ENCODE measurements around the gene AMPD2.

AMPD2 gene

DNA sequence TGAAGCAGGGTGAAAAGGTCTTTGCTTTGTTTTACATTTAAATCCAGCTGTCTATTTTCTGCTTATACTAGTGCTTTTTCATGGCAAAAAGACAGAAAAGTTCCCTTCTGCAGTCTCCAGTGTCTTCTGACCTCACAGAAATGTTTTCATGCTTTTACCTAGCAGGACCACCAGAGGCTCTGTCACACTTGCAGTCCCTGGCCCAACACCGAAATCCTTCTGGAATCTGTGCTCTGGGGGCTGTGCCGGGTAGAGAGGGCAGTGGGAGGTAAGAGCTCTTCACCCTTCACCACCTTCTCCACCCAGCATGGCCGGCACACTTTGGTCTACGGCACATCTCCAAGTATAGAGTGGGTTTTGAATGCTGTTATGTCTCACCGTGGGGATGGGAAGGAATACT lies 21.0 kb upstream of the AMPD2 start:
- Histone ChIP-seq H3K27me3 (ENCODE audit: insufficient read depth, low read length) (no peaks in the 10 kb centered on the region), H2AFZ (ENCODE audit: low read depth, low read length) (no peak overlapping the region), H3K9me3 (ENCODE audit: low read length) (no peaks in the 10 kb centered on the region), H3K4me3 (ENCODE audit: low read length) (no peak overlapping the region), H3K36me3 (ENCODE audit: insufficient read depth, low read length) (peaks cover 32% of the 10 kb centered on the region), H3K4me1 (ENCODE audit: insufficient read depth, low read length) (no peaks in the 10 kb centered on the region)

DNA sequence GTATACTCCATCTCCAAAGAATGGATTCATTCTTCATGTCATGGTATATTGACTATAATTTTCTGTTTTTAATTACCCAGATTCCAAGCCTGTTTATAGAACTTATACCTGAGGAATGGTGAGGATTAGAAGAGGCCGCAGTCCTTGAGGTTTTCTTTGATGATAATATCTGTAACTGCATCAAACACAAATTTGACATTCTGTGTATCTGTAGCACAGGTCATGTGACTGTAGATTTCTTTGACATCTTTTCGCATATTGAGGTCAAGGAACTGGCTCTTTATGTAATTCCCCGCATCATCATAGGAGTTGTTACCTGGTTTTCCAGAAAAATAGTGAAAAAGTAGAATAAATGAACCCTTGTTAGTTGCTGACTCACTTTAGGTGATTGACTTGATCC lies 16.4 kb upstream of the AMPD2 start:
- no peak overlapping the region for H2AFZ ChIP-seq (ENCODE audit: low read depth, low read length)
- H3K27me3 ChIP-seq (ENCODE audit: insufficient read depth, low read length): no peaks in the 10 kb centered on the region
- H3K36me3 ChIP-seq (ENCODE audit: insufficient read depth, low read length): peaks cover 7% of the 10 kb centered on the region
- H3K4me3 ChIP-seq (ENCODE audit: low read length): no peak overlapping the region
- H3K9me3 ChIP-seq (ENCODE audit: low read length): no peaks in the 10 kb centered on the region
- H3K4me1 ChIP-seq (ENCODE audit: insufficient read depth, low read length): no peaks in the 10 kb centered on the region

DNA sequence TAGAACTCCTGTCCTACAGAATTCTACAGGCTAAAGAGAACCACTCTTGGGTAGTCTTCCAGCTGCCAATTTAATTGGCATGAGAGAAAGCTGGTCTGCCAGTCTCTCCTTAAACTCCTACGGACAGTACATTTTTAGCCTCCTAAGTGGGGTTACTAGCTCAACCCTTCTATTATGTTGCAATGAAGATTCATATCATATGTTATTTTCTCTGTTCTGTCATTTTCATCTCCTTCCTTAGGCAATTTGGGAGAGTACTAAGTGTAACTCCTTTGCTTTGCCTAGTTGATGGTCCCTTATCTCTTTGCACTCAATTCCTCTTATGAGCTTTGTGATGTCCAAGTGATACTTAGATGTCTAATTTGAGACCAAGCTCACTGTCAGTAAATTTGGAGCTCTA lies 14.3 kb upstream of the AMPD2 start:
- peaks cover 2% of the 10 kb centered on the region for H3K36me3 ChIP-seq (ENCODE audit: insufficient read depth, low read length)
- H3K27me3 ChIP-seq (ENCODE audit: insufficient read depth, low read length): no peaks in the 10 kb centered on the region
- H3K9me3 ChIP-seq (ENCODE audit: low read length): no peaks in the 10 kb centered on the region
- no peaks in the 10 kb centered on the region for H3K4me1 ChIP-seq (ENCODE audit: insufficient read depth, low read length)
- H3K4me3 ChIP-seq (ENCODE audit: low read length): no peak overlapping the region
- H2AFZ ChIP-seq (ENCODE audit: low read depth, low read length): no peak overlapping the region

DNA sequence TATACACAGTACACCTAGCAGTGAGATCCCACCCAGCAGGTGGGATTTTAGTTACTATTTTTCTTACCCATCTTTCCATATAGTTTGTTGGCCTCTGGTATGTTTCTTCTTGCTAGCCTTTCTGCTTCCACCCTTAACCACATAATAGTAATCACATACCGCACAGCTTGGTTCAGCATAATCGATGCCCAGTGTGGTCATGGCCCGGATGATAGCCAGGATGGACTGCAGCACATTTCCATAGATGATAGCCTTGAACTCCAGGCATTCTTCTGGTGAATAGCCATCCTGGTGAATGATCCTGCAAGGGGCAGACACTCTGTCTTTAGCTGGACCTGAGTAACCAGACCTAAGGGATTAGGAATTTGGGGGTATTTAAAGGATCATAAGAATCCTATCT lies 9.8 kb upstream of the AMPD2 start:
- Histone ChIP-seq H3K9me3 (ENCODE audit: low read length) (no peaks in the 10 kb centered on the region), H3K4me1 (ENCODE audit: insufficient read depth, low read length) (no peaks in the 10 kb centered on the region), H3K27me3 (ENCODE audit: insufficient read depth, low read length) (no peaks in the 10 kb centered on the region), H2AFZ (ENCODE audit: low read depth, low read length) (no peak overlapping the region), H3K4me3 (ENCODE audit: low read length) (no peak overlapping the region), H3K36me3 (ENCODE audit: insufficient read depth, low read length) (no peaks in the 10 kb centered on the region)

DNA sequence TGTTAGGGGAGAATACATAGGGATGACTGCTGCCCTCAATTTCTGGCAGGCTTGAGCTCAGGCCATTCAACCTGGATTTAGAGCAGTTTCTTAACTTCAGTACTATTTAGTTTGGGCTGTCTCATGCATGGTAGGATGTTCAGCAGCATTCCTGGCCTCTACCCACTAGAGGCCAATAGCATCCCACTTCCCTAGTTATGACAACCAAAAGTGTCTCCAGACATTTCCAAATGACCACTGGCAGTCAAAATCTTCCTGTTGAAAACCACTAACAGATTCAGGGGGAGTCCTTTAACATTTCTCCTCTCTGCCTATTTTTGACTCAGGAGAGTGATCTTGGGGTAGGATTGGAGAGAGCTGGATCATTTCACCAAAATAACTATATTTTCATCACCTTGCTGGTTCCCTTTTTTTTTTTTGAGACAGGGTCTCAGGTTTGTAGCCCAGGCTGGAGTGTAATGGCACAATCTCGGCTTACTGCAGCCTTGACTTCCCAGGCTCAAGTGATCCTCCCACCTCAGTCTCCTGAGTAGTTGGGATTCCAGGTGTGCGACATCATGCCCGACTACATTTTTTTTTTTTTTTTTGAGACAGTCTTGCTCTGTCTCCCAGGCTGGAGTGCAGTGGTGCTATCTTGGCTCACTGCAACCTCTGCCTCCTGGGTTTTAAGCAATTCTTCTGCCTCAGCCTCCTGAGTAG lies 8.9 kb upstream of the AMPD2 start:
- H3K36me3 ChIP-seq (ENCODE audit: insufficient read depth, low read length): no peaks in the 10 kb centered on the region
- H3K4me3 ChIP-seq (ENCODE audit: low read length): no peak overlapping the region
- no peaks in the 10 kb centered on the region for H3K4me1 ChIP-seq (ENCODE audit: insufficient read depth, low read length)
- H3K9me3 ChIP-seq (ENCODE audit: low read length): no peaks in the 10 kb centered on the region
- H3K27me3 ChIP-seq (ENCODE audit: insufficient read depth, low read length): no peaks in the 10 kb centered on the region
- H2AFZ ChIP-seq (ENCODE audit: low read depth, low read length): no peak overlapping the region

DNA sequence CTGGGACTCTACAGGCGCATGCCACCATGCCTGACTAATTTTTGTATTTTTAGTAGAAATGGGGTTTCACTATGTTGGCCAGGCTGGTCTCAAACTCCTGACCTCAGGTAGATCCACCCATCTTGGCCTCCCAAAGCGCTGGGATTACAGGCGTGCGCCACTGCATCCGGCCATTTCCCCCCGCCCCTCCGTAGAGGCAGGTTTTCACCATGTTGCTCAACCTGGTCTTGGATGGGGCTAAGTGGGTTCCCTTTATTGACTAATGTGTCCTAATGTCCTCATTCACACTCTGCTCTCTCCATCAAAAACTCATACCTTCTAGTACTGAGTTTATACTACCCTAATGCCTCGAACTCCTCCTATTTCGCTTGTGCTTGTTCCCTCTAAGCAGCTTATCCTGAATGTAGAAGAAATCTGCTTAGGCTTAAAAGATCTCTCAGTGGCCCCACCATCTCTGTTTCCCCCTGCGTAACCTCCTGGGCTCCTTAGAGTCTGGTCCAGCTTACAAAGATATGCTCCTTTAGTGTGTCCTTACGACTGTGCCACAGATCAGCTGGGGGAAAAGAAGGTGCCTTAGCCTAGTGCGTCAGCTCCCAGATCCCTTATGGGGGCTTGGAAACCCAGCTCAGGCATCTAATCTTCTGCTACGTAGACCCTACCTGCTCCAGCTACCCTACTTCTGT lies 8.2 kb upstream of the AMPD2 start:
- no peaks in the 10 kb centered on the region for H3K9me3 ChIP-seq (ENCODE audit: low read length)
- no peak overlapping the region for H3K4me3 ChIP-seq (ENCODE audit: low read length)
- no peak overlapping the region for H2AFZ ChIP-seq (ENCODE audit: low read depth, low read length)
- H3K36me3 ChIP-seq (ENCODE audit: insufficient read depth, low read length): no peaks in the 10 kb centered on the region
- no peaks in the 10 kb centered on the region for H3K27me3 ChIP-seq (ENCODE audit: insufficient read depth, low read length)
- peaks cover 3% of the 10 kb centered on the region for H3K4me1 ChIP-seq (ENCODE audit: insufficient read depth, low read length)

DNA sequence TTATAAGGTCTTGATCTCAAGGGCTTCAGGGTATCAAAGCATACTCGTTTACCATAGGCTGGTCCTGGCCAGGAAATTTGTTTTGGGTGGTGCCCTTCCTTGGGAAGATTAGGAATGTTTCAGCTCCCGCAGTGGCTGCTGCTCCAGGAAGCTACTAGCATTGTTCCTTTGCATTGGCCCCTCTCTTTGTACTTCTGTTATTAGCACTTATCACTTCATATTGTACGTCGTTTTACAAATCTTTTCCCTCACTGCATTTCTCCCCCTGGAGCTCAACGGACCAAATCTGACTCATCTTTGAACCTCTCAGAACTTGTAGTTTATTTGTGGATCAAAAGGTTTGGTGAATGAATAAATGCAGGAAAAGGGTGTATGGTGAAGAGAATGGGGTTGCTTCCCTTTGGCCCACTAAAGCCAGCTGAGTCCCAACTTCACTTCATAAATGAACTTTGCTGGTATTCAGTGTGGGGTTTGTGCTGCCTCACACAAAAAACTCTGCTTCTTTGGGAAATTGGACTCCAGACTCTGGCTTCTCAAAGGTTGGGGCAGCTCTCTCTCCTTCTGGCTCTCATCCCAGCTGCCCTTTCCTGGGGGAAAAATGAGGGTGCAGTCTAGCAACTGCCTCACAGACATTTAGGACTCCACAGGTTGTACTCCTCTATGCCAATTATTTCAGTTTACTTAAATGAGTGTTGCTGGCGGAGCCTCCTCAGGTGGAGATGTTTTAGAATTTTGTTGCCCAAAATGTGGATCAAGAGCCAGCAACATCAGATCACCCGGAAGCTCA lies 6.1 kb upstream of the AMPD2 start:
- Histone ChIP-seq H3K27me3 (ENCODE audit: insufficient read depth, low read length) (no peaks in the 10 kb centered on the region), H3K36me3 (ENCODE audit: insufficient read depth, low read length) (no peaks in the 10 kb centered on the region), H3K4me3 (ENCODE audit: low read length) (no peak overlapping the region), H2AFZ (ENCODE audit: low read depth, low read length) (no peak overlapping the region), H3K9me3 (ENCODE audit: low read length) (no peaks in the 10 kb centered on the region), H3K4me1 (ENCODE audit: insufficient read depth, low read length) (peaks cover 20% of the 10 kb centered on the region)

DNA sequence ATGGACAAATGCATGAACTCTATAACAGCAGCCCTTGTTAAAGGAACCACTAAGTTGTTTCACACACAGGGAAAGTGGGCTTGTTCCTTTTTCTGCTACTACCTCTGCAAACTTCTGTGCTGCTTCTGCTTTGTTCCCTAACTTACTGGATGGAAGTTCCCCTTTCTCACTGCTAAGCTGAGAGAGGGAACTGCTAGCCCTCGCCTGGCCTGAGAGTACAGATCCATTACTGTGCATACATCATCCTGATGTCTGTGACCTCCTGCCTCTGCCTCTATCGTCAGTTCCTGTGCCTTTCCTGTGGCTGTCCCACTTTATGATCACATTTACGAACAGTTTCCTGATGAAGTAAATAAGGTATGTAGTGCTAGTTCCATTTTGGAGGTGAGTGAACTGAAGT lies 3.8 kb upstream of the AMPD2 start:
- no peaks in the 10 kb centered on the region for H3K36me3 ChIP-seq (ENCODE audit: insufficient read depth, low read length)
- no peaks in the 10 kb centered on the region for H3K27me3 ChIP-seq (ENCODE audit: insufficient read depth, low read length)
- H2AFZ ChIP-seq (ENCODE audit: low read depth, low read length): no peak overlapping the region
- peaks cover 28% of the 10 kb centered on the region for H3K4me1 ChIP-seq (ENCODE audit: insufficient read depth, low read length)
- no peaks in the 10 kb centered on the region for H3K9me3 ChIP-seq (ENCODE audit: low read length)
- no peak overlapping the region for H3K4me3 ChIP-seq (ENCODE audit: low read length)

DNA sequence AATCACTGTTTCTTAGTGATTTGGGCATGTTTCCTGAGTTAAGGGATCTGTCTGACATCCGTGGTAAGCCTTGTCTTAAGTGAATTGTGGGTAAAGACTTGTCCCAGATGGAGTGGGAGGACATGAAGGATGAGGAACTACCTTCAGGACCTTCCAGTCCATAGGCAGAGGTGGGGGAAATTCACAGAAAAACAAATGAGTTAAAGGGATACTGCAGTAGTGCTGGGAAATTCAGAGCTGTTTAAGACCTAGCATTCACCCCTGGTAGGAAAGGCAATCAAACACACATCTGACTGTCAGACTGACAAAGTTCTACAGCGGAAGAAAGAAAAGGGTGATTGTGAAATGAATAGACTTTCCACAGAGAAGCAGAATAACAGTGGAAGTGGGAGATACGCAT lies 3.2 kb upstream of the AMPD2 start:
- no peaks in the 10 kb centered on the region for H3K9me3 ChIP-seq (ENCODE audit: low read length)
- H2AFZ ChIP-seq (ENCODE audit: low read depth, low read length): no peak overlapping the region
- no peaks in the 10 kb centered on the region for H3K36me3 ChIP-seq (ENCODE audit: insufficient read depth, low read length)
- H3K27me3 ChIP-seq (ENCODE audit: insufficient read depth, low read length): no peaks in the 10 kb centered on the region
- peaks cover 30% of the 10 kb centered on the region for H3K4me1 ChIP-seq (ENCODE audit: insufficient read depth, low read length)
- no peak overlapping the region for H3K4me3 ChIP-seq (ENCODE audit: low read length)

DNA sequence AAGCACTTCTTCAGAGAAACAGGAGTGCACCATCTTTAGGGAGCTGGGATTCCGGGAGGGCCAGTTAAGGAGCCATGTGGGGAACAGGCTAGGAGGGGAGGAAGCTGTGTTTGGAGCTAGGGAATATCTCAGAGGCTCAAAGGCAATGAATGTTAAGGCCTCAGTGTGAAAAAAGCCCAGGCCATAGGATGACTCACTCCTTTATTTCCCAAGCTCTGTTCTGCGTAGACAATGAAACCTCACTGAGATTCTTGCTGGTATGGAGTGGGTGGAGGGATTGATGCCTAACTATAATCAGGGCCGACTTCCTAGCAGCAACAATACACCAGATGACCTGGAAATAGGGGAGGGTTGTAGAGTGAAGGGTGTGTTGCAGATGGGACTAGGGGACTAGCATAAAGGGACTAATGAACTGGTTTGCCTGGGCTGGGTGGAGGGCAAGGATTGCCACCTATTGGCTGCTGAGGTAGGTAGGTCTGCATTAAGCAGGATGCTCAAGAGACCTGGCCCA lies 2.3 kb upstream of the AMPD2 start:
- Histone ChIP-seq H2AFZ (ENCODE audit: low read depth, low read length) (no peak overlapping the region), H3K4me1 (ENCODE audit: insufficient read depth, low read length) (peaks cover 38% of the 10 kb centered on the region), H3K4me3 (ENCODE audit: low read length) (no peak overlapping the region), H3K36me3 (ENCODE audit: insufficient read depth, low read length) (no peaks in the 10 kb centered on the region), H3K27me3 (ENCODE audit: insufficient read depth, low read length) (no peaks in the 10 kb centered on the region), H3K9me3 (ENCODE audit: low read length) (no peaks in the 10 kb centered on the region)

DNA sequence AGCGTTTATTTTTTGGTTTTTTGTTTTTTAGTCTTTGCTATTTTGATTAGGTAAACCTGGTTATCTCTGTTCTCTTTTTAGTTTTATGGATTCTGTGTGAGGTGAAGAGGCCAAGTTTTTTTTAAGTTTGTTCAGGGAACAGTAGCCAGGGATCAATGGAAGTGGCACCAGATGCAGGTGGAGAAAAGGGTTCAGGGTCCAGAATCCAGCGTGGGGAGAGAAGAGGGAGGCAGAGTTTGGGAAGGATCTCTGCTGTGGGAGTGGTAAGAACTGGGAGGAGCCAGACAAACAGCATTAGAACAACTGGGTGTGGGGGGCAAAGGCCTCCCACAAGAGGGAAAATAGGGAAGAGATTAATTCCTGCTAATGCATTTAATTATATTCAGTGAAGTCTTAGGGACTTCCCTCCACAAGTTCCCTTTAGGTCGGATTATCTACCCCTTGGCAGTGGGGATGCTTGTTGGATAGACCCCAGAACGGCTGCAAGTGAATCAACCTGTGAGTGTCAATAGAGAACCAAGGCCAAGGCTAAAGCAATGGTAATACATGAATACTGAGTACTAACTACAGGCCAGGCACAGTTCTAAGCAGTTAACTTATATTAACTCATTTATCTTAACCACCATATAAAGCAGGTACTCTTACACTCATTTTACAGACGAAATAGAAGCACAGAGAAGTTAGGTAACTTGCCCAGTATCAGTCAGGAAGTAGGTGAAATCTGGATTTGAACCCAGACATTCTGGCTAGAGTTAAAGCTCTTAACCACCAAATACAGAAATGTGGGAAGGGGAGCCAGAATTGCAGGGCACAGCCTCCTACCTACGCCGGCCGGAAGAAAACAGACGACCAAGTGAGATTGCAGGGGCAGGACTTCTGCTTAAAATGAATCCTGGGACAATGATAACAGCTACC lies 719 bp upstream of the AMPD2 start:
- H2AFZ ChIP-seq (ENCODE audit: low read depth, low read length): peak overlapping the region; percentile 6
- no peaks in the 10 kb centered on the region for H3K27me3 ChIP-seq (ENCODE audit: insufficient read depth, low read length)
- peaks cover 40% of the 10 kb centered on the region for H3K4me1 ChIP-seq (ENCODE audit: insufficient read depth, low read length)
- no peaks in the 10 kb centered on the region for H3K9me3 ChIP-seq (ENCODE audit: low read length)
- peak overlapping the region; percentile 82 for H3K4me3 ChIP-seq (ENCODE audit: low read length)
- no peaks in the 10 kb centered on the region for H3K36me3 ChIP-seq (ENCODE audit: insufficient read depth, low read length)

DNA sequence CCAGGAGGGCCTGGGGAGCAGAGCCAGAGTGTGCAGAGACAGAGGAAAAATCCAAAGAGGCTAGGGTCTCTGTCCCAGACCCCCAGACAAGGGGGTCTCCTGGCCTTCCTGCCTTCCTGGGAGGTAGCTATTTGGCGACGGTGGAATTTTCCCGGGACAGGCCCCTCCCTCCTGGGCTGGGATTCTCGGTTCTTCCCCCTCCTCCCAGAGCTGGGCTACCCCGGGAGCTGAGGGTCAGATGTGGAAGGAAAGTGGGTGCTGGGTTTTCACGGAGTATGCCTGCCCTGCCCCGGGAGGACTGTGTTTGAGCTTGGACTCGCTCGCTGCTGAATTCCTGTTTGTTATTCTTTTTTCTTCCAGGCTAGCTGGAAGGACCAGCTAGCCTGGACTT lies 759 bp downstream of the AMPD2 start:
- no peaks in the 10 kb centered on the region for H3K27me3 ChIP-seq (ENCODE audit: insufficient read depth, low read length)
- peak overlapping the region; percentile 6 for H2AFZ ChIP-seq (ENCODE audit: low read depth, low read length)
- H3K9me3 ChIP-seq (ENCODE audit: low read length): no peaks in the 10 kb centered on the region
- peaks cover 40% of the 10 kb centered on the region for H3K4me1 ChIP-seq (ENCODE audit: insufficient read depth, low read length)
- H3K4me3 ChIP-seq (ENCODE audit: low read length): peak overlapping the region; percentile 82
- H3K36me3 ChIP-seq (ENCODE audit: insufficient read depth, low read length): no peaks in the 10 kb centered on the region

Measured in neuron (in vitro differentiated cells).